Retinal pigment epithelial cell (primary cell): ENCODE data around the gene PFDN1.
A peak's percentile ranks its signal among the peaks of the same experiment; 100 is the strongest.
"Not testable (repeated sequence)": the region's sequence is repeated elsewhere in the genome, so short reads cannot be mapped to it uniquely, and the experiment has no call there.

Source experiments
- DNase-seq: peaks from one replicate; pipeline ENCODE4 v3.0.0-alpha.2; 2010; ENCODE audit warnings: low read depth
- H3K4me3 ChIP-seq: 2 replicates; pipeline ENCODE4 v1.5.1; 2011; ENCODE audit warnings: mild to moderate bottlenecking, low read length, control low read depth, moderate library complexity
- TF ChIP-seq, protein P1 (sequence below): conservative IDR thresholded peaks from 2 replicates; pipeline ENCODE4 v1.5.1; 2011; ENCODE audit warnings: low read depth, low read length, control low read depth, inconsistent platforms

Gene PFDN1

DNA sequence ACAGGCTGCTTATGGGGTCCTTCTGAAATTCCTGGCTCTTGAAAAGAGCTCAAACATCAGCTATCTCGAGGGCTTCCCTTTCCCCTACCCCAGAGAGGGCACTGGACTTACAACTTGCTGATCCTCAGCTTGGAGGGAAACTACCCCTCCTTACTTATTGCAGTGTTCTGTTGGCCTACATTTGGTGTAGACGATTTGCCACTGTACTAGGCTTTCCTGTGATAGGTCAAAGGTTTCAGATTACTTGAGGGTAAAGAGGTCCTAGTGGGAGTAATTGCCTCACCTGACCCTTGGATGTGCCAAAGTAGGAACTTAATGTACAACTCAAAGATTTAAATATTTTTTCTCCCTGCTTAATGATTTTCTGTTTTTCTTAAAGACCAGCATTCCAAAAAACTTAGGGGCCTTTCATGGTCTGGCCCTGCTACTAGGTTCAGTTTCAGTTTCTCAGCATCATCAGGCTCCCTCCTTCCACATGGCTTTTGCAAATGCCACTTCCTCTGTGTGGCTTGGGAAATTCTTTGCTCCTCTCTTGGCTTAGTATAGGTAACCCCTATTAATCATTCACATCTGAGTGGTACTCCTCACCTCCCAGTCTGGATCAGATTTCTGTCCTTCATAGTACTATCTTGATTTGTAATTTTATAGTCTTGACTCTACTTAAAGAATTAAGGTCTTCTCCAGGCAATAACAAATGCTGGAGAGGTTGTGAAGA is 95.5 kb downstream of the PFDN1 start:
- DNase-seq: no peak
- TF ChIP-seq, protein P1, sequence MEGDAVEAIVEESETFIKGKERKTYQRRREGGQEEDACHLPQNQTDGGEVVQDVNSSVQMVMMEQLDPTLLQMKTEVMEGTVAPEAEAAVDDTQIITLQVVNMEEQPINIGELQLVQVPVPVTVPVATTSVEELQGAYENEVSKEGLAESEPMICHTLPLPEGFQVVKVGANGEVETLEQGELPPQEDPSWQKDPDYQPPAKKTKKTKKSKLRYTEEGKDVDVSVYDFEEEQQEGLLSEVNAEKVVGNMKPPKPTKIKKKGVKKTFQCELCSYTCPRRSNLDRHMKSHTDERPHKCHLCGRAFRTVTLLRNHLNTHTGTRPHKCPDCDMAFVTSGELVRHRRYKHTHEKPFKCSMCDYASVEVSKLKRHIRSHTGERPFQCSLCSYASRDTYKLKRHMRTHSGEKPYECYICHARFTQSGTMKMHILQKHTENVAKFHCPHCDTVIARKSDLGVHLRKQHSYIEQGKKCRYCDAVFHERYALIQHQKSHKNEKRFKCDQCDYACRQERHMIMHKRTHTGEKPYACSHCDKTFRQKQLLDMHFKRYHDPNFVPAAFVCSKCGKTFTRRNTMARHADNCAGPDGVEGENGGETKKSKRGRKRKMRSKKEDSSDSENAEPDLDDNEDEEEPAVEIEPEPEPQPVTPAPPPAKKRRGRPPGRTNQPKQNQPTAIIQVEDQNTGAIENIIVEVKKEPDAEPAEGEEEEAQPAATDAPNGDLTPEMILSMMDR: no peak
- no peak overlapping the region for H3K4me3 ChIP-seq

DNA sequence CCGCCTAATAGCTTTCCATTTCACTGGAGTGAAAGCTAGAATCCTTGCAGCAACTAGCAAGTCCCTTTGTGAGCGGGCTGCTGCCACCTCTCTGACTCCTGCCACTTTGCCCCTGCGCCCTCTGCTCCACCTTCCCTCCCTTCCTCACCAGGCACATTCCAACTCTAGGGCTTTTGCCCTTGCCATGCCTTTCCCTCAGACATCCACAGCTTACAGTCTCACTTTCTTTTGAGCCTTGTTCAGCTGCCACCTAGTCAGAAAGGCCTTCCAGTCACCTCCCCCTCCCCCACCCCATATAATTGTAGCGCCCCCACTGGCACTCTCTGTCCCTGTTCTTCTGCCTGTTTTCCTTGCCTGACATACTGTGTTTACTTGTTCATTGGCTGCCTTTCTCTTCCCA is 96.9 kb downstream of the PFDN1 start:
- no peak overlapping the region for H3K4me3 ChIP-seq
- DNase-seq: no peak

DNA sequence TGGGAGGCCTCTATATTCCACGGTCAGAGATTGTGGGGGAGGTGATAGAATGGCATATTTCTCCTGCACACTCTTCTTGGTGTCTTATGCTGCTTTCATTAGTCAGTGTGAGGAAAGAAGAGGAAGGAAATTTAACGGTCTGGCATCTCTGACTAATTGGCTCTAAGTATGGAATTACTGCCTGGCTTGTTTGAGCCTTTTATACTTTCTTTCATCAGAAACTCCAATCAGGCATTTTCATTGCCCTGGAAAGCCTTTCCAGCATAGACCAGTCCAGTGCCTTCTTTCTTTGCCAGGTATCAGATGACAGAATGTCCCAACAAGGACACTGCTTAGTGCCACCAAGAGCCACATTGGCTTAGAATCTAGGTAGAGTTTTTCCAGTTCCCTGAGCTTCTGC is 97.7 kb downstream of the PFDN1 start:
- peak; percentile 55 for DNase-seq
- H3K4me3 ChIP-seq: no peak overlapping the region
- TF ChIP-seq, protein P1: no peak

More for the DNA sequence above, 96.9 kb downstream of the PFDN1 start:
- TF ChIP-seq, protein P1: peak; percentile 37

DNA sequence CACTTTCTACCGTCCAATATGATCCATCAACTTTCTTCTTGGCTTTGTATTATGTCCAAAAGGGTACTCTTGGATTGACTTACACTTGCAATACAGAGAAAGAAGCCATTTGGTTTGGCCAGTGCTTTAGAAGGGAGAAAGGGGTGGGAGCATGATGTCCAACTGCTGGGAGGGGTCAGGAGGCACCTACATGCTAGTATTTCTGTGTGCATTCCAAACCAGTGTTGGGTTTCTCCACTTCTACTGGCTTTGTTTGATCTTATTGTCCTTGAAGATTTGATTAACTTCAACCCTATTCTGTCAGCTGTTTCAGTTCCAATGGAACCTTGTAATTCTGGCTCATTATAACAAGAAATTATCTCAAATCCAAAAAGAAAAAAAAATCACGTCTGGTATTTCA is 100.3 kb downstream of the PFDN1 start:
- DNase-seq: no peak
- H3K4me3 ChIP-seq: no peak overlapping the region
- TF ChIP-seq, protein P1: no peak

DNA sequence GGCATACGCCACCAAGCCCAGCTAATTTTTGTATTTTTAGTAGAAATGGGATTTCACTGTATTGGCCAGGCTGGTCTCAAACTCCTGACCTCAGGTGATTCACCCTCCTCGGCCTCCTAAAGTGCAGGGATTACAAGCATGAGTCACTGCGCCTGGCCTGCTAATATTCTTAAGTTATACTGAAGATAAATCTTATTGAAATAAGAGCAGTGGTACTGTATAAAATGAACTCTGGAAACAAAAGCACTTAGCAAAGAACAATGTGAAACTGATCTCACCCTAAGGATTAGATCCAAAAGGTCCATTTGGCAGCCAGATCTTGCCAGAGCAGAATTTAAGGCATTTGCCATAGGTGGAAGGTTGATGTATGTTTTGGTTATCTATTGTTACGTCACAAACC is 100.8 kb downstream of the PFDN1 start:
- TF ChIP-seq, protein P1: no peak
- DNase-seq: peak; percentile 64
- H3K4me3 ChIP-seq: no peak overlapping the region

DNA sequence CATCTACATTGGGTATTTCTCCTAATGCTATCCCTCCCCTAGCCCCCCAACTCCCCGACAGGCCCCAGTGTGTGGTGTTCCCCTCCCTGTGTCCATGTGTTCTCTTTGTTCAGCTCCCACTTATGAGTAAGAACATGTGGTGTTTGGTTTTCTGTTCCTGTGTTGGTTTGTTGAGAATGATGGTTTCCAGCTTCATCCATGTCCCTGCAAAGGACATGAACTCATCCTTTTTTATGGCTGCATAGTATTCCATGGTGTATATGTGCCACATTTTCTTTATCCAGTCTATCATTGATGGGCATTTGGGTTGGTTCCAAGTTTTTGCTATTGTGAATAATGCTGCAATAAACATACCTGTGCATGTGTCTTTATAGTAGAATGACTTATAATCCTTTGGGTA is 104.0 kb downstream of the PFDN1 start:
- DNase-seq, H3K4me3 ChIP-seq: not testable (repeated sequence)

DNA sequence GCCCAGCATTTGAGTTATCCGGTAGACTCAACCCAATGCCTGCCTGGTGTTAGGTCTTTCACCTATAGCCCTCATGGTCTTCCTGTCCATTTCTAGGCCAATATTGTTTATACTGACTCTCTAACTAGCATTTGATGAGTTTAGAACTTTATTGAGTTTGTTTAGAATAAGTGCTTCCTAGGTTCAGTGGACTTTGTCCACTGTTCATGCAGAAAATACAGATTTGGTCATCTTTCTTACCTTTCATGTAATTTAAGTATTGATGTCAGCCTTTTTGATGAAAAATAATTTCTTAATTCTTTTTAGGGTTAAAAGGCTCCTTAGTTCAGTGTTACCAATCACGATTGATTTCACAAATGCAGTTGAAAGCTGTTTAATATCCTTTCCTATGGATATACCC is 105.9 kb downstream of the PFDN1 start:
- H3K4me3 ChIP-seq: no peak overlapping the region
- DNase-seq: no peak
- TF ChIP-seq, protein P1: no peak
